CD4-positive, alpha-beta T cell treated with Interleukin-21 for 1 hour (primary cell): ENCODE measurements around the gene CFAP61.
"Not testable (repeated sequence)": the region's sequence is repeated elsewhere in the genome, so short reads cannot be mapped to it uniquely, and the experiment has no call there.

Source experiments
- DNase-seq: peaks from one replicate; pipeline ENCODE4 v3.0.0-alpha.2; 2020

Gene CFAP61

DNA sequence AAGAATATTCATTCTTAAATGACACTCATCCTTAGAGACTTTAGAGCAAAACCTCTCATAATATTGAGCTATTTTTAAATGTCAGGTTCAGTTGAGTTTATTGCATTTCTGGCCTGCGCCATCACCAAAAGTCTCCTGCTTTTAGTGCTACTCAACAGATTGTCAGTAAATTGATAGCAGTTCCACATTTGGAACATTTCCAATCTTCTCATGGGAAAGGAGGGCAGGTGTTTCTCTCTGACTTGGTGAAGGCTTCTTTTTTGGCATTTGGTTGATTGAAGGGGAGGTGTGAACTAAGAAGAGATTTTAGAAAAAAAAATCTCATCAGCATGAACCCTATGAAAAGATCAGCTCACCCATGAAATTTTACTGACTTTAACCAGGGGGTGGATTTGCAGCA, 189.6 kb downstream of the CFAP61 start:
- no peak for DNase-seq

- not testable (repeated sequence) for DNase-seq
Observed at GRCh38 chr20:20244384-20244783, 192.1 kb downstream of the CFAP61 start.

- no peak for DNase-seq
Observed at GRCh38 chr20:20246996-20247633, 194.8 kb downstream of the CFAP61 start.

GRCh38 chr20:20248620-20249200, 196.4 kb downstream of the CFAP61 start:
- DNase-seq, result no peak

- no peak for DNase-seq
Observed at GRCh38 chr20:20251317-20251716, 199.0 kb downstream of the CFAP61 start.

GRCh38 chr20:20251836-20252235, 199.5 kb downstream of the CFAP61 start:
- DNase-seq, result no peak

DNA sequence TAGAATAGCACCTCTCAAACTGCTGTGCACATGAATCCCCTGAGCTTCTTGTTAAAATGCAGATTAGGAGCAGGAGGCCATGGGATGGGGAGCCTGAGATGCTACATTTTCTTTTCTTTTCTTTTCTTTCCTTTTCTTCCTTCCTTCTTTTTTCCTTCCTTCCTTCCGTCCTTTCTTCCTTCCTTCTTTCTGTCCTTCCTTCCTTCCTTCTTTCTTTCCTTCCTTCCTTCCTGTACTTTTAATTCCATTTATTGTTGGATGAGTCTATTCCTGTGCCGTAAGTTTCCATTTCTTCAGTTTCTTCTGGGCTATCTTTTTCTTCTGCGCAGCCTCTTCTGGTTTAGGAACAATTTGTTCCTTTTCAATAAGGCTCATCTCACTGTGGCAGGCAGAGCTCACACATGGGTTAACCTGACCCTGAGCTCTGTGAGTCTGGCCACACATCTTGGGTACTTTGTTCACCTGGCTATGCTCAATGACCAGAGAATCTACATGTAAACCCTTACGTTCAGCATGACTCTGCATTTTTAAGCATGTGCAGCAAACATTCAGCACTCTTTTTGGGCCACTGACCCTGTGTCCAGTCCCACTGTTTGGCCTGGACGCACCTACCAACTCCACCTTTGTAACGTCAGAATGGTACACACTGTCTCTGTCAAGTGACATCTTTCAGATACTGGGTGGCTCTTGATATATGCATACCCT, 200.9 kb downstream of the CFAP61 start:
- DNase-seq, result no peak

GRCh38 chr20:20253744-20254330, 201.5 kb downstream of the CFAP61 start:
- DNase-seq, result no peak

DNA sequence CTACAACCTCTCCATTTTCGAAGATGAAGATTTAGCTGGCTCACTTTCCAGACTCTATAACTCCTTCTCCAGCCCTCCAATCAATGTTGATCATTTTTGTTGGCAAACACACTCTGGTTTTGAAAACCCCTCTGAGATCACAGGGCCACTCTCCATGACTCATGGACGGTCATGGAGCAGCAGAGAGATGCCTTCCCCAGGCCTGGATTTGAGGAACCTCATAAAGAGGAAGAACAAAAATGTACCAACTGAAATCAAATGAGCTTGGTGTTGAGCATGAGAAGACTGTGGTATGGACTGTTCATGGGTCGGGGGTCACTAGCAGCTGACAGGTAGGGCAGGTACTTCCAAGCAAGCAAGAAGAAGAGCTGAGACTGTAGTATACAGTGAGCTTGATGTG, 202.8 kb downstream of the CFAP61 start:
- no peak for DNase-seq

GRCh38 chr20:20259533-20259932, 207.2 kb downstream of the CFAP61 start:
- DNase-seq, result no peak

DNA sequence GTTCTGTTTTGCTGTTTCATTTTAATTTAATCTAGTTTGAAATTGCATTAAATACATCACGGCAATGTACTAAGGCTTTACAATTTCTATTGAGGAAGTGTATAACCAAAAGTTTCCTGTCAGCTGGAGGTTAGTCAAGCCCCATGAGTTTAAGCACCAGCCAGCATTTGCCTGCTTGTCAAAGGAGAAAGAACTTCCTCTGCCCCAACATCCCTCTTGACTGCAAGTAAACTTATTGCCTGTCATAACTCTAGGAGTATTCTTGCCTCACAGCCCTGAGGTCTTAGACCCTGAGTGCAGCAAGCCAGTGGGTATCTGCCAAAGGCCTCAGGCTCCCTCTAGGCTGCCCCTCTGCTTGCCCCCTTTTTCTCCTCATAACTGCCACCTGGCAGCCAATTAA, 208.8 kb downstream of the CFAP61 start:
- DNase-seq, result no peak

DNA sequence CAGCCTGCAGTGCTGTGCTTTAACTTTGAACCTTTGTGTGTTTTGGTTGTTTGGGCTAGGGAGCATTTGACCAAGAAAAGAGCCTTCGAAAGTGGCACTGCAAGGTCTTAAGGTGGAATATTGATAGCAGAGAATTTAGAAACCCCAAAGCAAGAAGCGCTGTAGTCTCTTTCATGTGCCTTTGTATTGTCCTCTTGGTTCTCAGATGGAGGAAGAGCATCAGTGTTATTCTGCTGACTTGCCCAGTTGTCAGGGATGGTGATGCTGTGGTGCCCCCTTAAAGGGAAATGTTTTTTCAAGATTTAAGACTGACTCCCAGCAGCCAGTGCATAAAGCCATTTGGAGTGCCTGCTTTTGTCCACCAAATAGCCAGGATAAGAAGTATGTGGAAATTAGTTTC, 212.9 kb downstream of the CFAP61 start:
- no peak for DNase-seq

GRCh38 chr20:20266552-20266951, 214.2 kb downstream of the CFAP61 start:
- DNase-seq, result no peak

GRCh38 chr20:20267685-20268370, 215.5 kb downstream of the CFAP61 start:
- no peak for DNase-seq

DNA sequence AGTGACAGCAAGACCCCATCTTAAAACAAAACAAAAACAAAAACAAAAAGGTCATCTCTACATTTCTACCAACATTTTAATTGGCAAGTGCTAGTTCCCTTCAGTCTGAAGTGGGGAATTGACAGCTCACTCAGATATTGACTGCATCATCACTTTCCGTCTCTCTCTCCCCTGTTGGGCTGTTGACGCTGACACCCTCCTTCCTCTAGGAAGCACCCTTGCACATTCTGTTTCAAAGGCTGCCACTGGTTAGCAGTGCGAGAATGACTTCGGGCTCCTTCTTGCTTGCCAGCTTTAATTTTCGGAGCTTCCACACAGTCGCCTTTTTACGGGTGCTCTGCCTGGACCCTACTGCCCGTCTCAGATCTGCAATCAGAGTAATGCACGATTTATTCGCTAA, 218.9 kb downstream of the CFAP61 start:
- no peak for DNase-seq

DNA sequence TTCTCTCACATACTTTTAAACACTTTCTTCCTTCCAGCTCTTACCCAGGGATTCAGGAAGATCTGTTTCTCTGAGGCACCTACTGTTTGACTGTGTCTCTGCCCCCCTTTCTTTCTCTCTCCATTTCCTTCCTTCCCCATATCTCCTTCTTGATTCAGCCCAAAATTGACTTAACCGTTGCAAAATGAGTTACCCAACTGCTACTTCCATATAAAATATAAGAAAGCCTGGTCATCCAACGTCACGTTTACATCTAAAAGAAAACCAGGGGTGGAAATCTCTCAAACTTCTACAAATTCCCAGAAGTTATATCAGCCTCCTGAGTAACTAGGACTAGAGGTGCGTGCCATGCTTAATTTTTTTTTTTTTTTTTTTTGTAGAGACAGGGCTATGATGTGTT, 220.4 kb downstream of the CFAP61 start:
- no peak for DNase-seq

DNA sequence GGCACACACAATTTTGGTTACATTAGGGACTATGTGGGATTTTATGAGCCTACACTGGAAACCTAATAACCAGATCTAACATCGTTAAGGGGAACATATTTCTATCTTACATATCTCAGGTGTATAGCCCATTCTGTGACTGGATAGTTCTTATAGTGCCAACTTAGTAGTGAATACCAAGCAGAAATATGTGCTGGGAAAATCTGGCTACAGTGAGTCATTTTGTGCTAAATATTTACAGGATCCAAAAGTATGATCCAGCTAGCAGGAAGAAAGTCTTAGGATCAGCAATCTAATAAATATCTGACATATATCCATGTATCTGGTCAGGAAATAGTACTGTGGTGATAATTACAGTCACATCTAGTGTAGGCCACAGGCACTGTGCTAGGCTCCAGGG, 221.0 kb downstream of the CFAP61 start:
- DNase-seq, result no peak

GRCh38 chr20:20274821-20275220, 222.5 kb downstream of the CFAP61 start:
- DNase-seq, result no peak

DNA sequence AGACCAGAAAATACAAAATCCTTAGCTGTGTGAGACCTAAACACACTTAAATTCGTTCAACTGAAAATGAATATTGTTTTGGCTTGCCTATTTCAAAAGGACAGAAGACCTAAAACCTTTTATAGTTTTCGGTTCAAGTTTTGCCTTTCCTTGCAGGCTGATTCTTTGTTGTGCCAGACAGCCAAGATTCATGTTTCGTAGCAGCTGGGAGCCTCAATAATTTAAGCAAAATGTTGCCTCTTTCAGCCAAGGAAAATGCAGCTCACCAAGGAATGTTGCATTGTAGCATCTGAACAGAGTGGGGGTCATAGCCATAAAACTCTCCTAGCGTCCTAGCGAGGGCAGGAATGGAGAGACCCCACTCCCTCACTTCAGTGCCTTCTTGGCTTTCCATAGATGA, 223.3 kb downstream of the CFAP61 start:
- DNase-seq, result no peak

- no peak for DNase-seq
Observed at GRCh38 chr20:20276811-20277530, 224.6 kb downstream of the CFAP61 start.

DNA sequence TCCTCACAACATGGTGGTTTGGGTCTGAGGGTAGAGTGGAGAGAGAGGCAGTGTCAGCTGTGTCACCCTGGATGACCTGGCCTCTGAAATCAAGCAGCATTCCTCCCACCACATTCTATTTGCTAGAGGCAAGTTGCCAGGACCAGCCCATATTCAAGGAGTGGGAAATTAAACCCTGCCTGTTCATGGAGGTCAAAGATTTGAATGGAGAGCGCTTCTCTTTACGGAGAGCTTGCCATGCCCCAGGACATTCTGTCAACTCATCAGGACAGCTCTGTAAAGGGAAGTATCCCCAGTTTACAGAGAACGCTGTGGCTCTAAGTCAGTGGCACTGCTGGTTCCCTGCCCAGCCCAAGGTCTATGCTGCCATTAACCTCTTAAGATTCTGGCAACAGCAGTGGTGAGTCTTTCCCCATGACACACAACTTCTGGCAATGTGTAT, 225.6 kb downstream of the CFAP61 start:
- DNase-seq, result no peak

DNA sequence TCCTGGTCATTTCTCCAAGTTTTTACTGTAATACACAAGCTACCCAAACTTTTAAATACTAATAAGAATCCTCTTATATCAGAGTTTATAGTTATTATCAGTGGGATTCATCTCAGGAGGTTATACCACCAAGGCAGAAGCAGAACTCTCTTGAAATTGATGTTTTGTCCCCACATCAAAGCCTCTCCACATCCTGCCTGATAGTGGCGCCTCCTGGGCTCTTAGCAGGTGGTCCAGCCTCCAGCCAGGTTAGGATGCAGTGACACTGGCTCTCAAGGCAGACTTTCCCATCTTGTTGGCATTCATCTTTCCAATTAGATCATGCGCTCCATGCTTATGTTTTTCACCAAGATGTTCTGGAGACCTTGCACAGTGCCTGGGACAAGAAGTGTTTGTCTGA, 233.7 kb downstream of the CFAP61 start:
- no peak for DNase-seq

DNA sequence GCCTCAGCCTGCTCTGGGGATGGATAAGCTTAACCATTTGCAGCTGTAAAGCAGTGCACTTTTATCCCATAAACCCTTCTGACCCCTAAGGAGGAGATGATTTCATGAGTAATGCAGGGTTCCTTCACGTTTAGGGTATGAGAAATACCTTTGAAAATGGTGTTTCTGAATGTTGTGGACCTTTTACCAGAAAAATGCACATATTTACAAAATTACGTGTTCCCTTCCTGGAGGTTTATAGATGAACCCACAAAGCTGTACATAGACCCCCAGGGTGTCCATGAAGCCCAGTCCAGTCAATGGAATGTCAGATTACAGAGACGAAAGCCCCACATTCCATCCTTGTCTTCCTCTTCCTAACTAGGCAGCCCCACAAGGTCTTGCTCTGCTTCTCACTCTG, 237.0 kb downstream of the CFAP61 start:
- DNase-seq, result no peak
